ENCODE data around the gene GHDC. TPM values are rescaled to one million over a fixed set of nuclear protein-coding genes. Genes with fewer than 3 reads are reported as not detected.

The GHDC gene
- total RNA-seq, 1 experiment from 2014 or later, result 8.9 TPM

GRCh38 chr17:42199416-42200011 lies 5.2 kb upstream of the GHDC start:
- no TSS peak for BruUV-seq (replicated peaks)
- ChIA-PET CTCF (interaction anchor here (0.6 to 0.7 kb wide), 2 partner anchors 15 to 1668 kb away, joined by 3 read pairs; no protein-coding TSS in a partner anchor), POLR2A (no interaction called here)
- no peak overlapping the region for H3K27ac Mint-ChIP-seq (ENCODE audit: low read depth, unreplicated experiment)
- H3K4me3 Mint-ChIP-seq (ENCODE audit: unreplicated experiment), result no peak overlapping the region
- no peak for TF ChIP-seq CTCF (IDR thresholded peaks at IDR 0.05; ENCODE audit: unreplicated experiment)
- intact Hi-C loops (cut with micrococcal nuclease), result no loop called here
- peaks cover 2% of the 10 kb centered on the region for H3K4me1 Mint-ChIP-seq (ENCODE audit: insufficient read depth, unreplicated experiment)
- H3K36me3 Mint-ChIP-seq (ENCODE audit: insufficient read depth, unreplicated experiment), result peaks cover 25% of the 10 kb centered on the region
- no peak for DNase-seq (ENCODE audit: unreplicated experiment)
- no peaks in the 10 kb centered on the region for H3K9me3 Mint-ChIP-seq (ENCODE audit: unreplicated experiment)
- no peaks in the 10 kb centered on the region for H3K27me3 Mint-ChIP-seq (ENCODE audit: insufficient read depth, unreplicated experiment)

- no peak overlapping the region for H3K4me3 Mint-ChIP-seq (ENCODE audit: unreplicated experiment)
- POLR2A ChIA-PET, result no interaction called here
- H3K9me3 Mint-ChIP-seq (ENCODE audit: unreplicated experiment), result no peaks in the 10 kb centered on the region
- peaks cover 8% of the 10 kb centered on the region for H3K4me1 Mint-ChIP-seq (ENCODE audit: insufficient read depth, unreplicated experiment)
- no peaks in the 10 kb centered on the region for H3K27me3 Mint-ChIP-seq (ENCODE audit: insufficient read depth, unreplicated experiment)
- H3K36me3 Mint-ChIP-seq (ENCODE audit: insufficient read depth, unreplicated experiment), result peaks cover 24% of the 10 kb centered on the region
- DNase-seq (ENCODE audit: unreplicated experiment), result no peak
- no peak for TF ChIP-seq CTCF (IDR thresholded peaks at IDR 0.05; ENCODE audit: unreplicated experiment)
- CTCF ChIA-PET, result interaction anchor here (0.6 to 0.7 kb wide), 2 partner anchors 14 to 1669 kb away, joined by 3 read pairs; no protein-coding TSS in a partner anchor
- BruUV-seq (replicated peaks), result no TSS peak
- no peak overlapping the region for H3K27ac Mint-ChIP-seq (ENCODE audit: low read depth, unreplicated experiment)
- intact Hi-C loops (cut with micrococcal nuclease), result no loop called here
These were observed 4.6 kb upstream of the GHDC start for GRCh38 chr17:42198897-42199296.

GRCh38 chr17:42197564-42198156 lies 3.4 kb upstream of the GHDC start:
- ChIA-PET POLR2A (no interaction called here), CTCF (no interaction called here)
- Mint-ChIP-seq H3K36me3 (ENCODE audit: insufficient read depth, unreplicated experiment) (peaks cover 19% of the 10 kb centered on the region), H3K27ac (ENCODE audit: low read depth, unreplicated experiment) (no peak overlapping the region), H3K4me3 (ENCODE audit: unreplicated experiment) (no peak overlapping the region), H3K27me3 (ENCODE audit: insufficient read depth, unreplicated experiment) (no peaks in the 10 kb centered on the region), H3K9me3 (ENCODE audit: unreplicated experiment) (no peaks in the 10 kb centered on the region), H3K4me1 (ENCODE audit: insufficient read depth, unreplicated experiment) (peaks cover 15% of the 10 kb centered on the region)
- DNase-seq (ENCODE audit: unreplicated experiment), result no peak
- BruUV-seq (replicated peaks), result no TSS peak
- intact Hi-C loops (cut with micrococcal nuclease), result no loop called here
- TF ChIP-seq CTCF (IDR thresholded peaks at IDR 0.05; ENCODE audit: unreplicated experiment), result no peak

- peaks cover 6% of the 10 kb centered on the region for H3K36me3 Mint-ChIP-seq (ENCODE audit: insufficient read depth, unreplicated experiment)
- no peak for TF ChIP-seq CTCF (IDR thresholded peaks at IDR 0.05; ENCODE audit: unreplicated experiment)
- POLR2A ChIA-PET, result interaction anchor here (0.6 to 1.6 kb wide), 5 partner anchors 12 to 374 kb away, joined by 3 to 5 read pairs (median 4); partner anchors contain the start of gene KAT2A
These were observed 902 bp downstream of the GHDC start for GRCh38 chr17:42193216-42193968.

More at GRCh38 chr17:42193216-42193968, 902 bp downstream of the GHDC start:
- intact Hi-C loops (cut with micrococcal nuclease), result no loop called here
- Mint-ChIP-seq H3K4me1 (ENCODE audit: insufficient read depth, unreplicated experiment) (peaks cover 15% of the 10 kb centered on the region), H3K27me3 (ENCODE audit: insufficient read depth, unreplicated experiment) (no peaks in the 10 kb centered on the region), H3K4me3 (ENCODE audit: unreplicated experiment) (peak overlapping the region; percentile 92), H3K27ac (ENCODE audit: low read depth, unreplicated experiment) (peak overlapping the region; percentile 79), H3K9me3 (ENCODE audit: unreplicated experiment) (no peaks in the 10 kb centered on the region)
- BruUV-seq (replicated peaks), result no TSS peak
- no peak for DNase-seq (ENCODE audit: unreplicated experiment)
- CTCF ChIA-PET, result interaction anchor here (0.6 to 0.7 kb wide), 3 partner anchors 13 to 732 kb away, joined by 3 to 4 read pairs (median 3); no protein-coding TSS in a partner anchor

Data from MCF 10A (cell line).